Measurements from ENCODE around the gene KCNH8.

GRCh38 chr3:19183584-19183983 is 35.3 kb downstream of the KCNH8 start:
- no peak for TF ChIP-seq ARNT (IDR thresholded peaks at IDR 0.05)
- TF ChIP-seq FOXA1 (IDR thresholded peaks at IDR 0.05): no peak
- TF ChIP-seq SP1 (IDR thresholded peaks at IDR 0.05): no peak
- no peak for TF ChIP-seq NFRKB (IDR thresholded peaks at IDR 0.05)
- TF ChIP-seq L3MBTL2 (conservative IDR thresholded peaks at IDR 0.05): no peak
- no peak for TF ChIP-seq BHLHE40 (IDR thresholded peaks at IDR 0.05; ENCODE audit: borderline replicate concordance)
- no peak for TF ChIP-seq SUZ12 (IDR thresholded peaks at IDR 0.05)
- TF ChIP-seq FOXK2 (IDR thresholded peaks at IDR 0.05): no peak
- TF ChIP-seq TARDBP (IDR thresholded peaks at IDR 0.05): no peak
- no peak for TF ChIP-seq FOXM1 (IDR thresholded peaks at IDR 0.05; ENCODE audit: borderline replicate concordance)
- TF ChIP-seq, protein P1, sequence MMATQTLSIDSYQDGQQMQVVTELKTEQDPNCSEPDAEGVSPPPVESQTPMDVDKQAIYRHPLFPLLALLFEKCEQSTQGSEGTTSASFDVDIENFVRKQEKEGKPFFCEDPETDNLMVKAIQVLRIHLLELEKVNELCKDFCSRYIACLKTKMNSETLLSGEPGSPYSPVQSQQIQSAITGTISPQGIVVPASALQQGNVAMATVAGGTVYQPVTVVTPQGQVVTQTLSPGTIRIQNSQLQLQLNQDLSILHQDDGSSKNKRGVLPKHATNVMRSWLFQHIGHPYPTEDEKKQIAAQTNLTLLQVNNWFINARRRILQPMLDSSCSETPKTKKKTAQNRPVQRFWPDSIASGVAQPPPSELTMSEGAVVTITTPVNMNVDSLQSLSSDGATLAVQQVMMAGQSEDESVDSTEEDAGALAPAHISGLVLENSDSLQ (IDR thresholded peaks at IDR 0.05): no peak
- TF ChIP-seq ZNF384 (IDR thresholded peaks at IDR 0.05): no peak
- TF ChIP-seq ELF4 (IDR thresholded peaks at IDR 0.05): no peak
